ENCODE measurements around the gene FGD3.

The FGD3 gene

GRCh38 chr9:93031629-93032430 is 84.5 kb downstream of the FGD3 start:
- Mint-ChIP-seq H3K27me3 (no peaks in the 10 kb centered on the region), H3K4me1 (peaks cover 48% of the 10 kb centered on the region), H3K9me3 (no peaks in the 10 kb centered on the region), H3K36me3 (peaks cover 19% of the 10 kb centered on the region), H3K27ac (peak overlapping the region; percentile 33), H3K4me3 (no peak overlapping the region)
- ATAC-seq (ENCODE audit: low read depth) (no peak), DNase-seq (ENCODE audit: low spot score in 2 of 2) (no peak)

DNA sequence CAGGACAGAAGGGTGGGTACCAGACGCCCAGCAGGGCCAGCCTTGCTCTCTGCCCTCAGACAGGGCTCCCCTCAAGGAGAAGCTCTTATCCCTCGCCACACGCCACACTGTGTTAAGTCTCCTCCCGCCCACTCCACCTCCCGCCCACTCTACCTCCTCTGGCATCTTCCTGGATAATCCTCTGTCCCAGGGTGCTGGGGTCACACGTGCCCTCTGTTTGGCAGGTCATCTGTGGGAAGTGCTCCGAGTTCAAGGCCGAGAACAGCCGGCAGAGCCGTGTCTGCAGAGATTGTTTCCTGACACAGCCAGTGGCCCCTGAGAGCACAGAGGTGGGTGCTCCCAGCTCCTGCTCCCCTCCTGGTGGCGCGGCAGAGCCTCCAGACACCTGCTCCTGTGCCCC is 85.2 kb downstream of the FGD3 start:
- H3K4me3 Mint-ChIP-seq = no peak overlapping the region
- no peak for DNase-seq (ENCODE audit: low spot score in 2 of 2)
- H3K4me1 Mint-ChIP-seq = peaks cover 43% of the 10 kb centered on the region
- H3K27ac Mint-ChIP-seq = peak overlapping the region; percentile 33
- no peaks in the 10 kb centered on the region for H3K9me3 Mint-ChIP-seq
- no peak for ATAC-seq (ENCODE audit: low read depth)
- peaks cover 19% of the 10 kb centered on the region for H3K36me3 Mint-ChIP-seq
- H3K27me3 Mint-ChIP-seq = no peaks in the 10 kb centered on the region

GRCh38 chr9:93033531-93033930 is 86.2 kb downstream of the FGD3 start:
- peak overlapping the region; percentile 76 for H3K27ac Mint-ChIP-seq
- ATAC-seq (ENCODE audit: low read depth) (no peak), DNase-seq (ENCODE audit: low spot score in 2 of 2) (no peak)
- H3K27me3 Mint-ChIP-seq = no peaks in the 10 kb centered on the region
- peaks cover 39% of the 10 kb centered on the region for H3K4me1 Mint-ChIP-seq
- H3K4me3 Mint-ChIP-seq = no peak overlapping the region
- peaks cover 19% of the 10 kb centered on the region for H3K36me3 Mint-ChIP-seq
- H3K9me3 Mint-ChIP-seq = no peaks in the 10 kb centered on the region

DNA sequence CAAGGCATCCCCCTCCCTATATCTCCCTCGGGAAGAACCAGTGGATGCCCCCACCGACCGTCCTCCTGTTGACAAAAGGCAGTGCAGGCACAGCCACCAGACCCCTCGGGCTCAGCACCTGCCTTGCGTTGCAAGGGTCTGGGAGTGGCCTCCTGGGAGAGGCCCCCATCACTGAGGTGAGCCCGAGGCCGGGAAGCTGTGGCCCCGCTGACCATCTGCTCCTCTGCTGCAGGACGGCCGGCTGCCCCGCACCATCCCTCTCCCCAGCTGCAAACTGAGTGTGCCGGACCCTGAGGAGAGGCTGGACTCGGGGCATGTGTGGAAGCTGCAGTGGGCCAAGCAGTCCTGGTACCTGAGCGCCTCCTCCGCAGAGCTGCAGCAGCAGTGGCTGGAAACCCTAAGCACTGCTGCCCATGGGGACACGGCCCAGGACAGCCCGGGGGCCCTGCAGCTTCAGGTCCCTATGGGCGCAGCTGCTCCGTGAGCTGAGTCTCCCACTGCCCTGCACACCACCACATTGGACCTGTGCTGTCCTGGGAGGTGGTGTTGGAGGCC is 87.9 kb downstream of the FGD3 start:
- DNase-seq (ENCODE audit: low spot score in 2 of 2) = no peak
- ATAC-seq (ENCODE audit: low read depth) = no peak
- H3K4me3 Mint-ChIP-seq = no peak overlapping the region
- peaks cover 19% of the 10 kb centered on the region for H3K36me3 Mint-ChIP-seq
- H3K9me3 Mint-ChIP-seq = no peaks in the 10 kb centered on the region
- H3K27me3 Mint-ChIP-seq = no peaks in the 10 kb centered on the region
- H3K27ac Mint-ChIP-seq = no peak overlapping the region
- peaks cover 40% of the 10 kb centered on the region for H3K4me1 Mint-ChIP-seq

DNA sequence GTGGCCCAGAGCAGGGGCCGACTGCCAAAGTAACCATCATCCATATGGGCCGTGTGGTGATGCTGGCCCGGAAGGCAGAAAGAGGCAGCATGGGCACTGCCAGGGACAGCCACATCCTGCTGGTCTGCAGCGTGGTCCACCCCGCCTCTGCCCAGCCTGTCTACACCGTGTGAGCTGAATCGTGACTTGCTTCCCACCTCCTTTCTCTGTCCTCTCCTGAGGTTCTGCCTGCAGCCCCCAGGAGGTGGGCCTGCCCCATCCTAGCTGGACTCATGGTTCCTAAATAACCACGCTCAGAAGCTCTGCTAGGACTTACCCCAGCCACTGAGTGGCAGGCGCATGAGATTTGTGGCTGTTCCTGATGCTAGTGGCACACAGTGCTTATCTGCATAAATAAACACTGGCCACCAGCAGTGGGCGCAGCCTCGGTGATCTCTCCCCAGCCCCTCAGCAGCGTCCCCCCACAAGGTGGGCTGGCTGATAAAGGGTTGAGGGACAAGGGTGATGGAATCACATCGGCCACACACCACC is 88.6 kb downstream of the FGD3 start:
- Mint-ChIP-seq H3K4me1 (peaks cover 37% of the 10 kb centered on the region), H3K27ac (no peak overlapping the region), H3K9me3 (no peaks in the 10 kb centered on the region), H3K36me3 (peaks cover 15% of the 10 kb centered on the region), H3K27me3 (no peaks in the 10 kb centered on the region), H3K4me3 (no peak overlapping the region)
- DNase-seq (ENCODE audit: low spot score in 2 of 2) (no peak), ATAC-seq (ENCODE audit: low read depth) (no peak)

DNA sequence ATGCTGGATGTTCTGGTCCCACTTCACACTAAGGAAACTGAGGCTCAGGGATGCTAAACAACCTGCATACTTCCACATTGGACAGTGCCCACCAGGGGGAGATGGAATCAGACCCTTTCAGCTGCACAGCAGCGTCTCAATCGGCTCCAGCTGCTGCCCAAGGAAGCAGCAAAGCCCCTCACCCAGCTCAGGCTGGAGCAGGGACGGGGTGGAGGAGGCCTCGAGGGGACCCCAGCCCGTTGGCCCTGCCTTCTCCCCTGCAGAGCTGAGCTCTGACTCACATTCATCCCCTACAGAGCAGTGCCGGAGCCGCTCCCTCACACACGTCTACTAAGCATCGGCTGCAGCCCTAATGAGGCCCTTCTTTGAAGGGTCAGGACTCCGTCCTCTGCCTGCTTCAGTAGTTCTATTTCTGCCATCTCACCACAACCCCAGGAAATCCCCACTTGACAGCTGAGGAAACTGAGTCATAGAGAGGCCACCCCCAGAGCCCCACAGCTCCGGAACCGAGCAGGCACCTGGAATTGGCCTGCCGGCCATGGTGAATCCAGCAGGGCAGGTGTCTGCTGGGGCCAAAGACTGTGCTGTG is 89.7 kb downstream of the FGD3 start:
- H3K4me3 Mint-ChIP-seq = no peak overlapping the region

DNA sequence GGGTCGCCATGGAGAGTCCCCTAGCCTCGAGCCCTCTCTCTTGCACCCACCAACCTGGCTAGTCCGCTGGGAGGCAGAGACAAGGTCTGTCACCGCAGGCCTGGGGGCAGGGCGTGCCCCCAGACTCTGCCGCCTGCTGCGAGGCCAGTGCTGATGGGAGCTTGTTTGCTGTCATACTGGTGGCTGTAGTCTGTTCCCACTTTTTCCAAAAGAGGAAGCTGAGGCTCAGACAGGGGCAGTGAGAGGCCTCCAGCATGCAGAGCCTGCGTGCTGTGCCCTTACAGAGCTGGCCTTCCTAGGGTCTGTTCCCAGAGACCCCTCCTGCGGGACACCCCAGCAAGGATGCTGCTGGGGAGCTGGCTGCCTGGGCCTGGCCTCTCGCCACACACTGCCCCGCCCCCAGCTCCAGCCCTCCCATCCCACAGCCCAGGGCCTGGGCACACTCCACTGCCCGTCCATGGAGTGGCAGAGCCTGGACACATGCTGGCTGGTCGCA is 90.2 kb downstream of the FGD3 start:
- H3K4me1 Mint-ChIP-seq = peaks cover 33% of the 10 kb centered on the region
- H3K27ac Mint-ChIP-seq = no peak overlapping the region
- H3K36me3 Mint-ChIP-seq = peaks cover 10% of the 10 kb centered on the region
- no peaks in the 10 kb centered on the region for H3K27me3 Mint-ChIP-seq
- no peak overlapping the region for H3K4me3 Mint-ChIP-seq
- DNase-seq (ENCODE audit: low spot score in 2 of 2) (no peak), ATAC-seq (ENCODE audit: low read depth) (no peak)
- H3K9me3 Mint-ChIP-seq = no peaks in the 10 kb centered on the region

More for the DNA sequence above, 89.7 kb downstream of the FGD3 start:
- Mint-ChIP-seq H3K36me3 (peaks cover 14% of the 10 kb centered on the region), H3K27ac (no peak overlapping the region), H3K4me1 (peaks cover 34% of the 10 kb centered on the region), H3K27me3 (no peaks in the 10 kb centered on the region), H3K9me3 (no peaks in the 10 kb centered on the region)
- DNase-seq (ENCODE audit: low spot score in 2 of 2) = no peak
- no peak for ATAC-seq (ENCODE audit: low read depth)

DNA sequence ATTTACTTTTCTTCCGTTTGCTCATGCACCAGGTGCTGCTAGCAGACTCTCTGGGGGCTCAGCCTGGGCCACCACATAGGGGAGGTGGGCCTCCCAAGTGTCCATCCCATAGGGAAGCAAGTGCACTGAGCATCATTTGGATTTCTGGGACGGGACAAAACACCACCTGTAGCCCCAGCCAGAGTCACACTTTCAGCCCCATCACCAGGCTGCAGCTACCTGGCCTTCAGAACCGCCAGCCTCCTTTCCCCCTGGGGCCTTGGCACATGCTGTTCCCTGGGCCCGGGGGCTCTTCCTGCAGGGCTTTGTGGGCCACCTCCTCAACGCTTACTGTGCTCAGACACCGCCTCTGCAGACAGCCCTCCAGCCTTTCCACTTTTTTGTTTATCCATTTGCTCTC is 91.6 kb downstream of the FGD3 start:
- DNase-seq (ENCODE audit: low spot score in 2 of 2) (no peak), ATAC-seq (ENCODE audit: low read depth) (no peak)
- Mint-ChIP-seq H3K27ac (peak overlapping the region; percentile 4), H3K9me3 (no peaks in the 10 kb centered on the region), H3K36me3 (peaks cover 4% of the 10 kb centered on the region), H3K27me3 (no peaks in the 10 kb centered on the region), H3K4me1 (peaks cover 33% of the 10 kb centered on the region), H3K4me3 (no peak overlapping the region)

- Mint-ChIP-seq H3K27me3 (no peaks in the 10 kb centered on the region), H3K36me3 (peaks cover 4% of the 10 kb centered on the region), H3K4me1 (peaks cover 34% of the 10 kb centered on the region), H3K9me3 (no peaks in the 10 kb centered on the region), H3K27ac (peak overlapping the region; percentile 4), H3K4me3 (no peak overlapping the region)
- DNase-seq (ENCODE audit: low spot score in 2 of 2) (no peak), ATAC-seq (ENCODE audit: low read depth) (no peak)
Observed at GRCh38 chr9:93039456-93039855, 92.1 kb downstream of the FGD3 start.

DNA sequence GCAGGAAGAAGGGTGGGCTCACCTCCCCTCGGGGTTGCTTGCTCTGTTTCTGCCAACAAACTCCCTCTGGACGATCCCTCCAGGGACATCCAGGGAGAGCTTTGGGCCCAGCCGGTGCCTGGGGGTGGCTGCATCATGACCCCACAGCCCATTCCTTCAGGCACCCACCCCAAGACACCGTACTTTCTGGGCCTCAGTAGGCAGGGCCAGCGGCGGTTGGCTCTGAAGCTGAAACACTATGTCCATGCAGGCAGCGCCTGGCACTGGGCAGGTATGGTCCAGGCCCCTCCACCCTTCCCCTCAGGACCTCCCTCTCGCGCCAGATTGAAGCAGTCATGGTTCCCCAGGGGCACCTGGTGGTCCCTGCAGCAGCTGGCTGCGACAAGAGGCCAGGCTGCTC is 92.7 kb downstream of the FGD3 start:
- DNase-seq (ENCODE audit: low spot score in 2 of 2) = no peak
- Mint-ChIP-seq H3K9me3 (no peaks in the 10 kb centered on the region), H3K4me1 (peaks cover 35% of the 10 kb centered on the region), H3K36me3 (peaks cover 4% of the 10 kb centered on the region), H3K4me3 (no peak overlapping the region), H3K27me3 (no peaks in the 10 kb centered on the region), H3K27ac (no peak overlapping the region)
- no peak for ATAC-seq (ENCODE audit: low read depth)

DNA sequence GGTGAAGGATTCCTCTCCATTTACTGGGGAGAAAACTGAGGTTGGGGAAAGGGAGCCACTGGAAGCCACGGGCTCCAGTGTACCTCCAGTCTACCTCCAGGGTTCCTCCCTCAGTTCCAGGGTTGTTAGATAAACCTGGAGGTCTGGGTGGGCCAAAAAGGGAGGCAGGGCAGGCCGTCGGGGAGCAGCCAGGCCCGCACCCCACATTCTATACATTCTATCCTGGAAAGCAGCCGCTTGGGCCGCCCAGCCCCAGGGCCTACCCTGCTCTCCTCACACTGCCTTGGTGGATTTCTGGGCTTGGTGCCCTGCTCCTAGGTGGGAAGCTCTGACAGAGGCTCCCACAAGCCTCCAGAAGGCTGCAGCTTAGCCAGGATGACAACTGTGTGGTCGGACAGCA is 93.1 kb downstream of the FGD3 start:
- Mint-ChIP-seq H3K36me3 (peaks cover 4% of the 10 kb centered on the region), H3K4me3 (no peak overlapping the region), H3K27me3 (no peaks in the 10 kb centered on the region), H3K27ac (no peak overlapping the region), H3K9me3 (no peaks in the 10 kb centered on the region), H3K4me1 (peaks cover 36% of the 10 kb centered on the region)
- ATAC-seq (ENCODE audit: low read depth) (no peak), DNase-seq (ENCODE audit: low spot score in 2 of 2) (no peak)

GRCh38 chr9:93041108-93041802 is 93.9 kb downstream of the FGD3 start:
- DNase-seq (ENCODE audit: low spot score in 2 of 2) = no peak
- no peaks in the 10 kb centered on the region for H3K27me3 Mint-ChIP-seq
- H3K4me1 Mint-ChIP-seq = peaks cover 35% of the 10 kb centered on the region
- H3K4me3 Mint-ChIP-seq = no peak overlapping the region
- H3K27ac Mint-ChIP-seq = peak overlapping the region; percentile 20
- ATAC-seq (ENCODE audit: low read depth) = no peak
- peaks cover 4% of the 10 kb centered on the region for H3K36me3 Mint-ChIP-seq
- no peaks in the 10 kb centered on the region for H3K9me3 Mint-ChIP-seq

GRCh38 chr9:93043122-93043521 is 95.8 kb downstream of the FGD3 start:
- no peaks in the 10 kb centered on the region for H3K9me3 Mint-ChIP-seq
- H3K27ac Mint-ChIP-seq = peak overlapping the region; percentile 93
- peaks cover 2% of the 10 kb centered on the region for H3K36me3 Mint-ChIP-seq
- ATAC-seq (ENCODE audit: low read depth) (peak; percentile 99), DNase-seq (ENCODE audit: low spot score in 2 of 2) (peak in 1 of 2 donors; percentile 45)
- no peaks in the 10 kb centered on the region for H3K27me3 Mint-ChIP-seq
- H3K4me1 Mint-ChIP-seq = peaks cover 26% of the 10 kb centered on the region
- H3K4me3 Mint-ChIP-seq = no peak overlapping the region

DNA sequence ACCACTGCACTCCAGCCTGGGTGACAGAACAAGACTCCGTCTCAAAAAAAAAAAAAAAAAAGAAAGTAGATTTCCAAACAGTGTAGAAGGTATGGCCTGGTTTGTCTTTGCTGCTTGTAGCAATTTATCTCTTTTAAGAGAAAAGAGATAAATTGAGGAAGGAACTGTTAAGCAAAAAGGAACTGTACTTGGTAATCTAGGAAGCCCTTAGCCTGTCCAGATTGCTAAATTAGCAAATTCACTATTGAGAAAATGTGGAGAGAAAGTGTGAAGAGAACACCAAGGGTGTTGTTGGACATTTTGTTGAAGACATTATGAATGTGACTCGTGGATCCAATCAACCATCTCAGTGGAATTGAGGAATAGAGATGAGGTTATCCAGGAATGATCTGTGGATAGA is 98.2 kb downstream of the FGD3 start:
- Mint-ChIP-seq H3K9me3 (no peaks in the 10 kb centered on the region), H3K27me3 (no peaks in the 10 kb centered on the region), H3K27ac (peak overlapping the region; percentile 8), H3K36me3 (peaks cover 2% of the 10 kb centered on the region), H3K4me1 (peaks cover 30% of the 10 kb centered on the region), H3K4me3 (no peak overlapping the region)
- DNase-seq (ENCODE audit: low spot score in 2 of 2) (no peak), ATAC-seq (ENCODE audit: low read depth) (no peak)

Measured in memory B cell (primary cell).